Skin epidermis (tissue), 12 donors: ENCODE results near the gene ATRAID.

Source experiments
- H3K27ac ChIP-seq, 21 experiments: fragments of 200-600 bp; sonication (generic) in 11 of 21; one replicate each; pipeline ENCODE4 v1.5.0; 2020; ENCODE audit warnings: mild to moderate bottlenecking in 3 of 21, inconsistent platforms in 2 of 21, moderate library complexity in 2 of 21
- H3K4me3 ChIP-seq, 7 experiments: fragments of 200-600 bp; sonication (generic) in 2 of 7; one replicate each; pipeline ENCODE4 v1.5.0; 2020; ENCODE audit warnings: inconsistent platforms in 2 of 7, mild to moderate bottlenecking in 2 of 7, moderate library complexity in 1 of 7

The ATRAID gene

DNA sequence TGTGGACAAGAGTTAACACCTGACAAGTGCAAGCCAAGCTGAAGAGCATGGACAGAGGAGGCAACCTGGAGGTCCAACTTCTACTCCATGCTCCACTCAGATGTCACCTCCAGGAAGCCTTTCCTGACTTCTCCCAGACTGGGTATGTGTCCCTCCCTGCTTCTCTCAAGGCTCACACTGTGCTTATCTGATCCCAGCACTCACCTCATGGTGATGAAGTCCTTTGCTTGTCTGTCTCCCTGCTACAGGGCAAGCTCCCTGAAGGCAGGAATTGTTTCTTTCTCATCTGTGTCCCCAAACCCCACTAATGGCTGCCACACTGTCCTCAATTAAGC lies 53.7 kb downstream of the ATRAID start:
- no peak overlapping the region for H3K27ac ChIP-seq
- H3K4me3 ChIP-seq = no peak overlapping the region
